Measurements from ENCODE around the gene MSI2. TPM values are rescaled to one million over a fixed set of nuclear protein-coding genes. Genes with fewer than 3 reads are reported as not detected.

The MSI2 gene
- total and polyA plus RNA-seq, 12 donors, result 32.6 to 411 (median 148) TPM

GRCh38 chr17:57403236-57403635 is 146.9 kb downstream of the MSI2 start:
- no peak overlapping the region for H3K4me3 ChIP-seq
- H3K27ac ChIP-seq, result peak overlapping the region in 1 of 5 donors; percentile 20
- TF ChIP-seq CTCF (IDR thresholded peaks at IDR 0.05), result no peak
- no peak for TF ChIP-seq POLR2A (IDR thresholded peaks at IDR 0.05)
- no peak for DNase-seq
- H3K27me3 ChIP-seq, result no peaks in the 10 kb centered on the region
- 81 to 85% (median 84%) methylated on average over 2 of the region's 2 CpGs for WGBS, 4 donors
- H3K36me3 ChIP-seq (replicated peaks in 1 of 2), result no peaks in the 10 kb centered on the region
- intact Hi-C loops (cut with DNase I), result no loop called here
- H3K4me1 ChIP-seq (replicated peaks in 1 of 2), result peaks cover 0 to 20% of the 10 kb centered on the region in 2 donors
- H3K9me3 ChIP-seq (replicated peaks in 1 of 3), result no peaks in the 10 kb centered on the region

- 87 to 94% (median 92%) methylated on average over 4 of the region's 4 CpGs for WGBS, 4 donors
- Histone ChIP-seq H3K4me1 (replicated peaks in 1 of 2) (peaks cover 0 to 29% of the 10 kb centered on the region in 2 donors), H3K36me3 (replicated peaks in 1 of 2) (no peaks in the 10 kb centered on the region), H3K4me3 (no peak overlapping the region), H3K27me3 (no peaks in the 10 kb centered on the region), H3K9me3 (replicated peaks in 1 of 3) (no peaks in the 10 kb centered on the region), H3K27ac (peak overlapping the region in 1 of 5 donors; percentile 38)
- intact Hi-C loops (cut with DNase I), result no loop called here
- TF ChIP-seq POLR2A (IDR thresholded peaks at IDR 0.05) (no peak), CTCF (IDR thresholded peaks at IDR 0.05) (no peak)
- DNase-seq, result no peak
Observed at GRCh38 chr17:57404073-57404472, 147.8 kb downstream of the MSI2 start.

GRCh38 chr17:57404795-57405490 is 148.6 kb downstream of the MSI2 start:
- 77 to 86% (median 83%) methylated on average over 6 of the region's 6 CpGs for WGBS, 4 donors
- Histone ChIP-seq H3K9me3 (replicated peaks in 1 of 3) (no peaks in the 10 kb centered on the region), H3K27me3 (no peaks in the 10 kb centered on the region), H3K4me3 (no peak overlapping the region), H3K4me1 (replicated peaks in 1 of 2) (peaks cover 0 to 30% of the 10 kb centered on the region in 2 donors), H3K36me3 (replicated peaks in 1 of 2) (no peaks in the 10 kb centered on the region), H3K27ac (peak overlapping the region in 1 of 5 donors; percentile 38)
- TF ChIP-seq CTCF (IDR thresholded peaks at IDR 0.05) (no peak), POLR2A (IDR thresholded peaks at IDR 0.05) (no peak)
- DNase-seq, result no peak
- intact Hi-C loops (cut with DNase I), result no loop called here

- H3K4me3 ChIP-seq, result no peak overlapping the region
- no peaks in the 10 kb centered on the region for H3K36me3 ChIP-seq (replicated peaks in 1 of 2)
- TF ChIP-seq CTCF (IDR thresholded peaks at IDR 0.05), result no peak
- TF ChIP-seq POLR2A (IDR thresholded peaks at IDR 0.05), result no peak
- intact Hi-C loops (cut with DNase I), result no loop called here
- no peaks in the 10 kb centered on the region for H3K9me3 ChIP-seq (replicated peaks in 1 of 3)
- 82 to 88% (median 85%) methylated on average over 5 of the region's 5 CpGs for WGBS, 4 donors
- peaks cover 0 to 30% of the 10 kb centered on the region in 2 donors for H3K4me1 ChIP-seq (replicated peaks in 1 of 2)
- peak overlapping the region in 2 of 5 donors; percentile 43 to 58 for H3K27ac ChIP-seq
- no peaks in the 10 kb centered on the region for H3K27me3 ChIP-seq
- DNase-seq, result no peak
Observed at GRCh38 chr17:57405491-57406072, 149.3 kb downstream of the MSI2 start.

Data from adrenal gland (tissue), 12 donors.